Breast epithelium (tissue), 3 donors: ENCODE results near the gene SERPINA12.

Experiments used
- POLR2A ChIP-seq: fragments of 450-650 bp; IDR thresholded peaks from one replicate; pipeline ENCODE4 v1.6.1; 2016; ENCODE audit warnings: antibody characterized with exemption, mild to moderate bottlenecking, moderate library complexity
- POLR2AphosphoS5 ChIP-seq, 3 donors: sonication (generic); formaldehyde crosslinking; IDR thresholded peaks; one replicate each; pipeline ENCODE4 v1.6.1; 2017; ENCODE audit warnings: antibody characterized with exemption in 3 of 3
- TF ChIP-seq, protein P1 (sequence below), 3 donors: fragments of 450-650 bp; IDR thresholded peaks; one replicate each; pipeline ENCODE4 v1.5.1; 2016 to 2017; ENCODE audit warnings: antibody characterized with exemption in 3 of 3, mild to moderate bottlenecking in 3 of 3, moderate library complexity in 3 of 3

DNA sequence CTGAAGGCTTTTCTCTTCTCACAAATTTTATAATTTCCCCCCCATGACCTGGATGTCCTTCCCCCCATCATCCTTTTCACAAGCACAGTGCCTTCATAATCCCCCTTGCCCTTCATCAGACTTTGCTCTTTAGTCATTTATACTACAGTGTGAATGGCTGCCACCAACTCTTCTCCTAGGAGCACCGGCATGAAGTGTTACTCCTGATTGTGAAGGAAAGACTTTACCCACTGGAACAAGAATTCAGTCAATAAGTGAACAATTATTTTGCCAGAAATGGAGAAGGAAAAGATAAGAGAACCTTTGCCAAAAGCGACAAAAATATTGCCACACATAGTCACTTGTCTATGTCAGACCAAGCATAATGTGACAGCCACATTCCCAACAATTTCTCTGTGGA, 38.2 kb downstream of the SERPINA12 start:
- TF ChIP-seq, protein P1, sequence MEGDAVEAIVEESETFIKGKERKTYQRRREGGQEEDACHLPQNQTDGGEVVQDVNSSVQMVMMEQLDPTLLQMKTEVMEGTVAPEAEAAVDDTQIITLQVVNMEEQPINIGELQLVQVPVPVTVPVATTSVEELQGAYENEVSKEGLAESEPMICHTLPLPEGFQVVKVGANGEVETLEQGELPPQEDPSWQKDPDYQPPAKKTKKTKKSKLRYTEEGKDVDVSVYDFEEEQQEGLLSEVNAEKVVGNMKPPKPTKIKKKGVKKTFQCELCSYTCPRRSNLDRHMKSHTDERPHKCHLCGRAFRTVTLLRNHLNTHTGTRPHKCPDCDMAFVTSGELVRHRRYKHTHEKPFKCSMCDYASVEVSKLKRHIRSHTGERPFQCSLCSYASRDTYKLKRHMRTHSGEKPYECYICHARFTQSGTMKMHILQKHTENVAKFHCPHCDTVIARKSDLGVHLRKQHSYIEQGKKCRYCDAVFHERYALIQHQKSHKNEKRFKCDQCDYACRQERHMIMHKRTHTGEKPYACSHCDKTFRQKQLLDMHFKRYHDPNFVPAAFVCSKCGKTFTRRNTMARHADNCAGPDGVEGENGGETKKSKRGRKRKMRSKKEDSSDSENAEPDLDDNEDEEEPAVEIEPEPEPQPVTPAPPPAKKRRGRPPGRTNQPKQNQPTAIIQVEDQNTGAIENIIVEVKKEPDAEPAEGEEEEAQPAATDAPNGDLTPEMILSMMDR (IDR thresholded peaks at IDR 0.05), result no peak
- no peak for TF ChIP-seq POLR2A
- no peak for TF ChIP-seq POLR2AphosphoS5 (IDR thresholded peaks at IDR 0.05)
